HepG2 (cell line): ENCODE data around the gene ZNF292. TPM values are rescaled to one million over a fixed set of nuclear protein-coding genes. Genes with fewer than 3 reads are reported as not detected.

Experiments used
- ATAC-seq: fragments of 200-7000 bp; cut with Tn5 transposase; 3 replicates; pipeline ENCODE4 v1.9.1; 2020; ENCODE audit warnings: mild to moderate bottlenecking, moderate library complexity
- BruUV-seq: library from RNA; stranded (reverse); fragments of 400-500 nt; replicated peaks from 2 replicates; lab custom pipeline; 2021; lab: Mats Ljungman, UMichigan
- CTCF ChIA-PET: fragments of 300-600 bp; formaldehyde crosslinking; extraction: SDS; loops from one replicate; lab custom pipeline; 2021; ENCODE audit warnings: low total read pairs, inconsistent platforms, low intra/inter-chr PET ratio; lab: Yijun Ruan, JAX
- POLR2A ChIA-PET: fragments of 350-600 bp; sonication (Branson Sonifier 250); formaldehyde crosslinking; loops from one replicate; lab custom pipeline; 2020; ENCODE audit warnings: antibody characterized with exemption, inconsistent platforms; lab: Yijun Ruan, JAX
- DNase-seq: peaks from one replicate; pipeline ENCODE4 v3.0.0-alpha.2; 2015; ENCODE audit warnings: low spot score
- FAIRE-seq: peaks from 3 replicates; lab custom pipeline; 2011; peaks lifted over from hg19 to GRCh38; lab: Jason Lieb, UNC
- H2AFZ ChIP-seq: one replicate; pipeline ENCODE4 v1.6.1; 2011; ENCODE audit warnings: low read length, inconsistent platforms
- H3K27ac ChIP-seq: fragments of 300-600 bp; 3 replicates; pipeline ENCODE4 v1.8.0; 2011; ENCODE audit warnings: mixed run types, mild to moderate bottlenecking, mixed read lengths, low read length, inconsistent platforms; ENCODE audit not compliant: insufficient read depth; ENCODE audit errors: extremely low read length
- H3K27me3 ChIP-seq, 2 experiments: fragments of 200-600 bp in 1 of 2; 2 replicates in 1 of 2; 3 replicates in 1 of 2; pipeline versions ENCODE4 v1.6.0 to v1.8.0; 2011; ENCODE audit warnings: low read length in 2 of 2, mild to moderate bottlenecking in 2 of 2, moderate library complexity in 2 of 2, inconsistent platforms in 1 of 2; ENCODE audit not compliant: insufficient read depth in 2 of 2, control insufficient read depth in 1 of 2
- H3K36me3 ChIP-seq, 2 experiments: fragments of 200-600 bp in 1 of 2; replicated peaks in 1 of 2; 2 replicates in 1 of 2; 3 replicates in 1 of 2; pipeline versions ENCODE4 v1.5.1 to v1.8.0; 2011; ENCODE audit warnings: low read length in 2 of 2, inconsistent platforms in 1 of 2; ENCODE audit not compliant: insufficient read depth in 2 of 2, control insufficient read depth in 1 of 2
- H3K4me1 ChIP-seq: 2 replicates; pipeline ENCODE4 v1.5.1; 2012; ENCODE audit warnings: low read length, inconsistent platforms; ENCODE audit not compliant: insufficient read depth
- H3K4me2 ChIP-seq: 2 replicates; pipeline ENCODE4 v1.6.0; 2011; ENCODE audit warnings: low read depth, low read length, inconsistent platforms
- H3K4me3 ChIP-seq, 3 experiments: fragments of 200-600 bp in 1 of 3; sonication (generic), shearing (Covaris generic) in 1 of 3; replicated peaks in 1 of 3; 2 replicates each; pipeline ENCODE4 v1.5.1; 2011 to 2016; ENCODE audit warnings: low read length in 3 of 3, inconsistent platforms in 2 of 3, low read depth in 2 of 3, mild to moderate bottlenecking in 2 of 3, control low read depth in 1 of 3, mixed read lengths in 1 of 3; ENCODE audit not compliant: insufficient read depth in 1 of 3
- H3K79me2 ChIP-seq: one replicate; pipeline ENCODE4 v1.6.1; 2011; ENCODE audit warnings: low read length, inconsistent platforms; ENCODE audit not compliant: insufficient read depth
- H3K9ac ChIP-seq: 2 replicates; pipeline ENCODE4 v1.6.0; 2011; ENCODE audit warnings: mild to moderate bottlenecking, low read depth, low read length, inconsistent platforms; ENCODE audit not compliant: insufficient read depth
- H3K9me3 ChIP-seq: 2 replicates; pipeline ENCODE4 v1.5.1; 2012; ENCODE audit warnings: mild to moderate bottlenecking, low read length
- H4K20me1 ChIP-seq: 2 replicates; pipeline ENCODE4 v1.6.0; 2011; ENCODE audit warnings: inconsistent platforms, mild to moderate bottlenecking, low read length, moderate library complexity; ENCODE audit not compliant: insufficient read depth
- ADNP ChIP-seq: sonication (generic); formaldehyde crosslinking; IDR thresholded peaks from 2 replicates; pipeline ENCODE4 v1.4.0; 2020; ENCODE audit warnings: missing genetic modification reagents
- ARNT2 ChIP-seq: sonication (generic); formaldehyde crosslinking; IDR thresholded peaks from 2 replicates; pipeline ENCODE4 v1.8.0; 2022; ENCODE audit warnings: mild to moderate bottlenecking, low read depth, missing genetic modification reagents, moderate library complexity
- ELK4 ChIP-seq: sonication (generic); formaldehyde crosslinking; IDR thresholded peaks from 2 replicates; pipeline ENCODE4 v1.9.0; 2021; ENCODE audit warnings: missing genetic modification reagents, borderline replicate concordance
- HNRNPUL1 ChIP-seq: fragments of 200-400 bp; formaldehyde crosslinking; IDR thresholded peaks from 2 replicates; pipeline ENCODE4 v1.6.1; 2017; ENCODE audit warnings: low read depth, mild to moderate bottlenecking, low read length, moderate library complexity
- PRMT3 ChIP-seq: sonication (generic); formaldehyde crosslinking; IDR thresholded peaks from 2 replicates; pipeline ENCODE4 v1.8.1; 2022; ENCODE audit warnings: low read depth, mild to moderate bottlenecking, moderate library complexity, missing genetic modification reagents, borderline replicate concordance
- SCMH1 ChIP-seq: sonication (generic); formaldehyde crosslinking; IDR thresholded peaks from 2 replicates; pipeline ENCODE4 v1.9.0; 2021; ENCODE audit warnings: missing genetic modification reagents, mild to moderate bottlenecking, borderline replicate concordance
- STAG1 ChIP-seq: sonication (generic); formaldehyde crosslinking; IDR thresholded peaks from 2 replicates; pipeline ENCODE4 v1.4.0; 2020; ENCODE audit warnings: missing genetic modification reagents
- TOPORS ChIP-seq: sonication (generic); formaldehyde crosslinking; IDR thresholded peaks from 2 replicates; pipeline ENCODE4 v1.8.0; 2023; ENCODE audit warnings: mild to moderate bottlenecking, missing genetic modification reagents
- ZNF280B ChIP-seq: sonication (generic); formaldehyde crosslinking; IDR thresholded peaks from 2 replicates; pipeline ENCODE4 v1.5.0; 2020; ENCODE audit warnings: missing genetic modification reagents, mild to moderate bottlenecking, borderline replicate concordance
- ZNF75D ChIP-seq: sonication (generic); formaldehyde crosslinking; IDR thresholded peaks from 2 replicates; pipeline ENCODE4 v1.8.1; 2023; ENCODE audit warnings: missing genetic modification reagents, mild to moderate bottlenecking, borderline replicate concordance
- ZNF782 ChIP-seq: sonication (generic); formaldehyde crosslinking; IDR thresholded peaks from 2 replicates; pipeline ENCODE4 v1.4.0; 2020; ENCODE audit warnings: missing genetic modification reagents, mild to moderate bottlenecking, borderline replicate concordance
- ZNF792 ChIP-seq: IDR thresholded peaks from 2 replicates; pipeline ENCODE4 v1.6.1; 2016
- WGBS: methylation state at CpG from one replicate; pipeline ENCODE4 v1.1.6; 2017; ENCODE audit warnings: low lambda C conversion rate; 5-methylcytosine and 5-hydroxymethylcytosine counted together
- in situ Hi-C: cut with HindIII; loops from 2 replicates; pipeline ENCODE4 v1.10.0; 2017; ENCODE audit warnings: low pct_unique_long_range_greater_than_20kb; ENCODE audit not compliant: extremely low pct_ligation_motif_present
- intact Hi-C: fragments of 100-400 bp; cut with micrococcal nuclease; formaldehyde crosslinking; loops from one replicate; pipeline ENCODE4 v1.10.0; 2022; ENCODE audit not compliant: unreplicated experiment
- polyA plus RNA-seq, 8 experiments: library from polyadenylated mRNA; depleted of rRNA in 3 of 8; stranded (reverse) in 7 of 8; unstranded in 1 of 8; fragments of >200 nt; fragmentation: Illumina TruSeq in 4 of 8; extraction: Trizol in 4 of 8; gene quantifications; 2 replicates each; pipeline versions ENCODE4 v1.2.1 to v1.2.3, GENCODE V29; 2011 to 2016; ENCODE audit warnings: low read depth in 4 of 8, missing spikeins in 1 of 8, mixed read lengths in 1 of 8; ENCODE audit not compliant: insufficient read depth in 1 of 8
- total RNA-seq, 5 experiments: library from RNA; depleted of rRNA; stranded (reverse); fragments of >200 nt; fragmentation: Illumina TruSeq; extraction: Trizol; gene quantifications; 2 replicates each; pipeline ENCODE4 v1.2.3, GENCODE V29; 2016; ENCODE audit warnings: low read depth in 1 of 5
- TF ChIP-seq, protein P1 (sequence below): sonication (generic); formaldehyde crosslinking; IDR thresholded peaks from 2 replicates; pipeline ENCODE4 v1.5.0; 2020; ENCODE audit warnings: mild to moderate bottlenecking, missing genetic modification reagents, borderline replicate concordance
- TF ChIP-seq, protein P2 (sequence below): IDR thresholded peaks from 2 replicates; pipeline ENCODE4 v1.6.1; 2018; ENCODE audit warnings: missing genetic modification reagents

The ZNF292 gene
- total and polyA plus RNA-seq, 2 of the 13 experiments (the other 11 are each of a cell fraction or from before 2014, with no cell fraction given): 9.9 to 12.8 TPM

- BruUV-seq: no TSS peak
- in situ Hi-C loops: no loop called here
- DNase-seq: no peak
- H2AFZ ChIP-seq: no peak overlapping the region
- H4K20me1 ChIP-seq: no peaks in the 10 kb centered on the region
- ChIA-PET POLR2A (no interaction called here), CTCF (no interaction called here)
- TF ChIP-seq STAG1 (CRISPR knock-in tag) (no peak), ELK4 (CRISPR knock-in tag) (no peak), ZNF792 (CRISPR knock-in tag) (no peak), ZNF280B (CRISPR knock-in tag) (no peak), ARNT2 (CRISPR knock-in tag) (no peak), HNRNPUL1 (no peak), ADNP (CRISPR knock-in tag) (no peak), PRMT3 (CRISPR knock-in tag) (no peak), SCMH1 (CRISPR knock-in tag) (no peak), ZNF782 (CRISPR knock-in tag) (no peak), ZNF75D (no peak), TOPORS (CRISPR knock-in tag) (no peak)
- TF ChIP-seq, protein P1, sequence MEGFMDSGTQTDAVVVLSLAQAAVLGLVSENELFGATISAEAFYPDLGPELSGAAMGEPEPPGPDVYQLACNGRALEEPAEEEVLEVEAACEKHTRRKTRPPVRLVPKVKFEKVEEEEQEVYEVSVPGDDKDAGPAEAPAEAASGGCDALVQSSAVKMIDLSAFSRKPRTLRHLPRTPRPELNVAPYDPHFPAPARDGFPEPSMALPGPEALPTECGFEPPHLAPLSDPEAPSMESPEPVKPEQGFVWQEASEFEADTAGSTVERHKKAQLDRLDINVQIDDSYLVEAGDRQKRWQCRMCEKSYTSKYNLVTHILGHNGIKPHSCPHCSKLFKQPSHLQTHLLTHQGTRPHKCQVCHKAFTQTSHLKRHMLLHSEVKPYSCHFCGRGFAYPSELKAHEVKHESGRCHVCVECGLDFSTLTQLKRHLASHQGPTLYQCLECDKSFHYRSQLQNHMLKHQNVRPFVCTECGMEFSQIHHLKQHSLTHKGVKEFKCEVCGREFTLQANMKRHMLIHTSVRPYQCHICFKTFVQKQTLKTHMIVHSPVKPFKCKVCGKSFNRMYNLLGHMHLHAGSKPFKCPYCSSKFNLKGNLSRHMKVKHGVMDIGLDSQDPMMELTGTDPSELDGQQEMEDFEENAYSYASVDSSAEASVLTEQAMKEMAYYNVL (CRISPR knock-in tag): no peak
- TF ChIP-seq, protein P2, sequence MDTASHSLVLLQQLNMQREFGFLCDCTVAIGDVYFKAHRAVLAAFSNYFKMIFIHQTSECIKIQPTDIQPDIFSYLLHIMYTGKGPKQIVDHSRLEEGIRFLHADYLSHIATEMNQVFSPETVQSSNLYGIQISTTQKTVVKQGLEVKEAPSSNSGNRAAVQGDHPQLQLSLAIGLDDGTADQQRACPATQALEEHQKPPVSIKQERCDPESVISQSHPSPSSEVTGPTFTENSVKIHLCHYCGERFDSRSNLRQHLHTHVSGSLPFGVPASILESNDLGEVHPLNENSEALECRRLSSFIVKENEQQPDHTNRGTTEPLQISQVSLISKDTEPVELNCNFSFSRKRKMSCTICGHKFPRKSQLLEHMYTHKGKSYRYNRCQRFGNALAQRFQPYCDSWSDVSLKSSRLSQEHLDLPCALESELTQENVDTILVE (CRISPR knock-in tag): no peak
- H3K79me2 ChIP-seq: no peaks in the 10 kb centered on the region
- no peaks in the 10 kb centered on the region for H3K9me3 ChIP-seq
- no peak overlapping the region for H3K9ac ChIP-seq
- H3K4me2 ChIP-seq: no peak overlapping the region
- ATAC-seq: no peak
- H3K36me3 ChIP-seq: no peaks in the 10 kb centered on the region
- no peak for FAIRE-seq
- no peaks in the 10 kb centered on the region for H3K27me3 ChIP-seq
- no peak overlapping the region for H3K27ac ChIP-seq
- H3K4me1 ChIP-seq: no peaks in the 10 kb centered on the region
- H3K4me3 ChIP-seq: no peak overlapping the region
- WGBS: 96% methylated on average over 22 of the region's 51 CpGs
- intact Hi-C loops: no loop called here
Observed at GRCh38 chr6:87122477-87122876, 32.9 kb upstream of the ZNF292 start.
